ENCODE results near the gene RAB3C. TPM values are rescaled to one million over a fixed set of nuclear protein-coding genes. Genes with fewer than 3 reads are reported as not detected.

Gene RAB3C
- total RNA-seq, 2 donors from 2014 or later = 0.41 to 2.8 TPM

GRCh38 chr5:58786035-58786434 is 203.2 kb downstream of the RAB3C start:
- no peak for ATAC-seq (ENCODE audit: insufficient number of reproducible peaks, low FRiP score, low read depth)

GRCh38 chr5:58786711-58787303 is 203.9 kb downstream of the RAB3C start:
- H3K4me1 ChIP-seq (ENCODE audit: control insufficient read depth in 1 of 2, low read depth in 2 of 2) = no peaks in the 10 kb centered on the region
- TF ChIP-seq CTCF (IDR thresholded peaks at IDR 0.05) = no peak
- H3K27me3 ChIP-seq (replicated peaks; ENCODE audit: insufficient read depth) = no peaks in the 10 kb centered on the region
- DNase-seq (ENCODE audit: low spot score) = no peak
- H3K27ac ChIP-seq = no peak overlapping the region
- H3K36me3 ChIP-seq = no peaks in the 10 kb centered on the region
- H3K9me3 ChIP-seq = no peaks in the 10 kb centered on the region
- no peak for ATAC-seq (ENCODE audit: insufficient number of reproducible peaks, low FRiP score, low read depth)
- H3K4me3 ChIP-seq = no peak overlapping the region

More at GRCh38 chr5:58786035-58786434, 203.2 kb downstream of the RAB3C start:
- no peaks in the 10 kb centered on the region for H3K4me1 ChIP-seq (ENCODE audit: control insufficient read depth in 1 of 2, low read depth in 2 of 2)
- no peak for DNase-seq (ENCODE audit: low spot score)
- H3K27ac ChIP-seq = no peak overlapping the region
- no peaks in the 10 kb centered on the region for H3K9me3 ChIP-seq
- no peaks in the 10 kb centered on the region for H3K27me3 ChIP-seq (replicated peaks; ENCODE audit: insufficient read depth)
- no peaks in the 10 kb centered on the region for H3K36me3 ChIP-seq
- no peak for TF ChIP-seq CTCF (IDR thresholded peaks at IDR 0.05)
- no peak overlapping the region for H3K4me3 ChIP-seq

GRCh38 chr5:58787987-58788386 is 205.1 kb downstream of the RAB3C start:
- Histone ChIP-seq H3K9me3 (no peaks in the 10 kb centered on the region), H3K36me3 (no peaks in the 10 kb centered on the region), H3K27me3 (replicated peaks; ENCODE audit: insufficient read depth) (no peaks in the 10 kb centered on the region), H3K27ac (no peak overlapping the region), H3K4me3 (no peak overlapping the region), H3K4me1 (ENCODE audit: control insufficient read depth in 1 of 2, low read depth in 2 of 2) (no peaks in the 10 kb centered on the region)
- ATAC-seq (ENCODE audit: insufficient number of reproducible peaks, low FRiP score, low read depth) = no peak
- no peak for TF ChIP-seq CTCF (IDR thresholded peaks at IDR 0.05)
- no peak for DNase-seq (ENCODE audit: low spot score)

GRCh38 chr5:58793888-58794657 is 211.2 kb downstream of the RAB3C start:
- H3K27ac ChIP-seq = no peak overlapping the region
- TF ChIP-seq CTCF (IDR thresholded peaks at IDR 0.05) = no peak
- no peak overlapping the region for H3K4me3 ChIP-seq
- DNase-seq (ENCODE audit: low spot score) (no peak), ATAC-seq (ENCODE audit: insufficient number of reproducible peaks, low FRiP score, low read depth) (no peak)
- H3K9me3 ChIP-seq = no peaks in the 10 kb centered on the region
- H3K36me3 ChIP-seq = no peaks in the 10 kb centered on the region
- no peaks in the 10 kb centered on the region for H3K4me1 ChIP-seq (ENCODE audit: control insufficient read depth in 1 of 2, low read depth in 2 of 2)
- H3K27me3 ChIP-seq (replicated peaks; ENCODE audit: insufficient read depth) = no peaks in the 10 kb centered on the region

GRCh38 chr5:58794875-58795274 is 212.0 kb downstream of the RAB3C start:
- H3K36me3 ChIP-seq = no peaks in the 10 kb centered on the region
- no peak overlapping the region for H3K27ac ChIP-seq
- ATAC-seq (ENCODE audit: insufficient number of reproducible peaks, low FRiP score, low read depth) = no peak
- TF ChIP-seq CTCF (IDR thresholded peaks at IDR 0.05) = no peak
- DNase-seq (ENCODE audit: low spot score) = no peak
- H3K4me3 ChIP-seq = no peak overlapping the region
- no peaks in the 10 kb centered on the region for H3K27me3 ChIP-seq (replicated peaks; ENCODE audit: insufficient read depth)
- H3K4me1 ChIP-seq (ENCODE audit: control insufficient read depth in 1 of 2, low read depth in 2 of 2) = no peaks in the 10 kb centered on the region
- no peaks in the 10 kb centered on the region for H3K9me3 ChIP-seq
